Fibroblast of lung (primary cell): ENCODE results near the gene OTUD4. TPM values are rescaled to one million over a fixed set of nuclear protein-coding genes. Genes with fewer than 3 reads are reported as not detected.

ENCODE experiments used
- DNase-seq, 2 donors: peaks; one replicate each; pipeline versions ENCODE4 v3.0.0 to v3.0.0-alpha.2; 2010; ENCODE audit warnings: low read depth in 2 of 2
- H2AFZ ChIP-seq: 2 replicates; pipeline ENCODE4 v1.5.1; 2012; ENCODE audit warnings: low read length, control low read depth, inconsistent platforms
- H3K27ac ChIP-seq: 2 replicates; pipeline ENCODE4 v1.5.1; 2011; ENCODE audit warnings: low read length, control low read depth; ENCODE audit not compliant: insufficient read depth
- H3K27me3 ChIP-seq: 2 replicates; pipeline ENCODE4 v1.5.1; 2011; ENCODE audit warnings: mild to moderate bottlenecking, low read length; ENCODE audit not compliant: control insufficient read depth, insufficient read depth
- H3K36me3 ChIP-seq: 2 replicates; pipeline ENCODE4 v1.5.1; 2011; ENCODE audit warnings: low read length; ENCODE audit not compliant: control insufficient read depth, insufficient read depth
- H3K4me1 ChIP-seq: 2 replicates; pipeline ENCODE4 v1.5.1; 2011; ENCODE audit warnings: low read length; ENCODE audit not compliant: control insufficient read depth, insufficient read depth; ENCODE audit errors: extremely low read depth
- H3K4me2 ChIP-seq: 2 replicates; pipeline ENCODE4 v1.5.1; 2011; ENCODE audit warnings: low read length, control low read depth; ENCODE audit not compliant: insufficient read depth; ENCODE audit errors: extremely low read depth
- H3K4me3 ChIP-seq, 4 experiments: fragments of 200-600 bp in 1 of 4; sonication (generic) in 1 of 4; replicated peaks in 1 of 4; 2 replicates each; pipeline ENCODE4 v1.5.1; 2011 to 2016; ENCODE audit warnings: low read length in 4 of 4, low read depth in 3 of 4, mild to moderate bottlenecking in 3 of 4, control low read depth in 2 of 4, inconsistent platforms in 1 of 4, mixed read lengths in 1 of 4; ENCODE audit not compliant: insufficient read depth in 1 of 4; ENCODE audit errors: control extremely low read depth in 1 of 4
- H3K79me2 ChIP-seq: 2 replicates; pipeline ENCODE4 v1.5.1; 2012; ENCODE audit warnings: mild to moderate bottlenecking, low read length, inconsistent platforms; ENCODE audit not compliant: control insufficient read depth, insufficient read depth
- H3K9ac ChIP-seq: 2 replicates; pipeline ENCODE4 v1.5.1; 2011; ENCODE audit warnings: mild to moderate bottlenecking, low read length, control low read depth; ENCODE audit not compliant: insufficient read depth
- H3K9me3 ChIP-seq: 2 replicates; pipeline ENCODE4 v1.5.1; 2012; ENCODE audit warnings: low read depth, low read length; ENCODE audit not compliant: control insufficient read depth, insufficient read depth
- H4K20me1 ChIP-seq: 2 replicates; pipeline ENCODE4 v1.5.1; 2011; ENCODE audit warnings: low read length; ENCODE audit not compliant: control insufficient read depth, insufficient read depth; ENCODE audit errors: extremely low read depth
- EZH2 ChIP-seq: IDR thresholded peaks from 2 replicates; pipeline ENCODE4 v1.5.1; 2012; ENCODE audit warnings: low read length, control low read depth, mild to moderate bottlenecking; ENCODE audit errors: missing control alignments
- polyA plus RNA-seq, 2 donors: library from polyadenylated mRNA; depleted of rRNA in 1 of 2; stranded (reverse) in 1 of 2; unstranded in 1 of 2; fragments of >200 nt; gene quantifications; 2 replicates each; pipeline ENCODE4 v1.2.1, GENCODE V29; 2011 to 2012; ENCODE audit warnings: missing spikeins in 1 of 2
- total RNA-seq: library from RNA; depleted of rRNA; stranded (reverse); fragments of >200 nt; gene quantifications from 2 replicates; pipeline ENCODE4 v1.2.1, GENCODE V29; 2014
- TF ChIP-seq, protein P1 (sequence below), 2 donors: IDR thresholded peaks in 1 of 2; conservative IDR thresholded peaks in 1 of 2; 1 replicate in 1 of 2; 2 replicates in 1 of 2; pipeline ENCODE4 v1.5.1; 2011 to 2012; ENCODE audit warnings: low read length in 2 of 2, control low read depth in 1 of 2, inconsistent platforms in 1 of 2, low read depth in 1 of 2, mild to moderate bottlenecking in 1 of 2

The OTUD4 gene
- total and polyA plus RNA-seq, 2 donors (not counting 1 experiment from before 2014, with no cell fraction given) = 21.3 to 25.7 TPM

DNA sequence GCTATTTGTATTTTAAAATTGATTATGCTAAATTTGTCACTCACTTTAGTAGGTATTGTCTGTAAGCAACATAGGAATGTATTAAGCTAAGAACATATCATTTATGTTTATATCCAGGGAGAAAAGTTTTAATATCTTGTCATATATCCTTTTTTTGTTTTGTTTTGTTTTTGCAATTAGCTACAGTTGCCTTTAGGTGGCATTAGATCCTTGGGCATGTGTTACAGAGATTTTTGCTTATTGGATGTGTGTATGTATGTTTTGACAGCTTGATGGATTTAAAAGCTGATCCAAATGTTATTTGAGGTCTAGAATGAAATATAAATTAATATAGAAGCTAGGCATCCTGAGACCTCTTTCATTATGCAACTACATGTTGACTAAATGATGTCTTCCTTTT is 36.1 kb upstream of the OTUD4 start:
- H3K9me3 ChIP-seq = no peaks in the 10 kb centered on the region
- no peak overlapping the region for H3K4me3 ChIP-seq
- no peak overlapping the region for H3K27ac ChIP-seq
- DNase-seq = peak; percentile 28 to 65
- H2AFZ ChIP-seq = no peak overlapping the region
- H3K27me3 ChIP-seq = no peaks in the 10 kb centered on the region
- TF ChIP-seq, protein P1, sequence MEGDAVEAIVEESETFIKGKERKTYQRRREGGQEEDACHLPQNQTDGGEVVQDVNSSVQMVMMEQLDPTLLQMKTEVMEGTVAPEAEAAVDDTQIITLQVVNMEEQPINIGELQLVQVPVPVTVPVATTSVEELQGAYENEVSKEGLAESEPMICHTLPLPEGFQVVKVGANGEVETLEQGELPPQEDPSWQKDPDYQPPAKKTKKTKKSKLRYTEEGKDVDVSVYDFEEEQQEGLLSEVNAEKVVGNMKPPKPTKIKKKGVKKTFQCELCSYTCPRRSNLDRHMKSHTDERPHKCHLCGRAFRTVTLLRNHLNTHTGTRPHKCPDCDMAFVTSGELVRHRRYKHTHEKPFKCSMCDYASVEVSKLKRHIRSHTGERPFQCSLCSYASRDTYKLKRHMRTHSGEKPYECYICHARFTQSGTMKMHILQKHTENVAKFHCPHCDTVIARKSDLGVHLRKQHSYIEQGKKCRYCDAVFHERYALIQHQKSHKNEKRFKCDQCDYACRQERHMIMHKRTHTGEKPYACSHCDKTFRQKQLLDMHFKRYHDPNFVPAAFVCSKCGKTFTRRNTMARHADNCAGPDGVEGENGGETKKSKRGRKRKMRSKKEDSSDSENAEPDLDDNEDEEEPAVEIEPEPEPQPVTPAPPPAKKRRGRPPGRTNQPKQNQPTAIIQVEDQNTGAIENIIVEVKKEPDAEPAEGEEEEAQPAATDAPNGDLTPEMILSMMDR (conservative IDR thresholded peaks at IDR 0.05 in 1 of 2, IDR thresholded peaks at IDR 0.05 in 1 of 2; ENCODE audit: low read depth in 1 of 2, low read length in 2 of 2) = peak; percentile 59 to 66
- no peak for TF ChIP-seq EZH2
- H3K36me3 ChIP-seq = no peaks in the 10 kb centered on the region
- no peaks in the 10 kb centered on the region for H3K79me2 ChIP-seq
- H3K4me1 ChIP-seq = no peaks in the 10 kb centered on the region
- no peak overlapping the region for H3K9ac ChIP-seq
- no peaks in the 10 kb centered on the region for H4K20me1 ChIP-seq
- H3K4me2 ChIP-seq = no peak overlapping the region

DNA sequence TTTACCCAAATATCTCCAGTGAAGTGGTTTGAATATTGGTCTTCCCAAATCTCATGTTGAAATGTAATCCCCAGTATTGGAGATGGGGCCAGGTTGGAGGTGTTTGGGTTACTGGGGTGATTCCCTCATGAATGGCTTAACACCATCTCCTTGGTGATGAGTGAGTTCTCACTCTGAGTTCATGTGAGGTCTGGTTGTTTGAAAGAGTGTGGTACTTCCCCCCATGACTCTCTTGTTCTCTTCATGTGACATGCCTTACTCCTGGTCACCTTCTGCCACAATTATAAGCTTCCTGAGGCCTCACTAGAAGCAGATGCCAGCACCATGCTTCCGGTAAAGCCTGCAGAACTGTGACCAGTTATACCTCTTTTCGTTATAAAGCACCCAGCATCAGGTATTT is 32.9 kb upstream of the OTUD4 start:
- Histone ChIP-seq H2AFZ (no peak overlapping the region), H3K27ac (no peak overlapping the region), H3K9ac (no peak overlapping the region), H3K4me1 (no peaks in the 10 kb centered on the region), H3K4me2 (no peak overlapping the region), H3K36me3 (no peaks in the 10 kb centered on the region), H3K27me3 (no peaks in the 10 kb centered on the region), H3K9me3 (no peaks in the 10 kb centered on the region), H3K4me3 (no peak overlapping the region), H3K79me2 (no peaks in the 10 kb centered on the region), H4K20me1 (no peaks in the 10 kb centered on the region)
- DNase-seq = no peak
- TF ChIP-seq, protein P1 (conservative IDR thresholded peaks at IDR 0.05 in 1 of 2, IDR thresholded peaks at IDR 0.05 in 1 of 2; ENCODE audit: low read depth in 1 of 2, low read length in 2 of 2) = no peak
- no peak for TF ChIP-seq EZH2

DNA sequence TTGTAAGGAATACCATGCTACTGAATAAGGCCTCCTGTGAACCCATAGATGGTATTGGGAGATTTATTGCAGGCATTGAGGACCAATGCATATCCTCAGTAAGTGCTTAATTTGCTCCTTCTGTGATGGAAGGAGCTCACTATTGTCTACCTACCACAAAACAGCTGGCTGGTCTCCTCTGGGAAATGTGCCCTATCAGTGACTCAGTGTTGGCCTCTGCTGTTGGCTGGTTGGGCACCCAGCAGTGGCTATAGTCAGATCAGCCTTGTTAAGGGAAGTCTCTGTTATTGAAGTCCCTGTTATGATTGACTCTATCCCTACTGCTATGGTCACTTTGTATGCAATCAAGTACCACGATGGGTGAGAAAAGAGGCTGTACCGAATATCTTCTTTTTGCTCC is 27.5 kb upstream of the OTUD4 start:
- no peak overlapping the region for H2AFZ ChIP-seq
- TF ChIP-seq, protein P1 (conservative IDR thresholded peaks at IDR 0.05 in 1 of 2, IDR thresholded peaks at IDR 0.05 in 1 of 2; ENCODE audit: low read depth in 1 of 2, low read length in 2 of 2) = no peak
- no peak for TF ChIP-seq EZH2
- H3K4me2 ChIP-seq = no peak overlapping the region
- H4K20me1 ChIP-seq = no peaks in the 10 kb centered on the region
- H3K4me3 ChIP-seq = no peak overlapping the region
- H3K27me3 ChIP-seq = no peaks in the 10 kb centered on the region
- no peaks in the 10 kb centered on the region for H3K36me3 ChIP-seq
- H3K27ac ChIP-seq = no peak overlapping the region
- H3K9me3 ChIP-seq = no peaks in the 10 kb centered on the region
- no peak for DNase-seq
- H3K4me1 ChIP-seq = no peaks in the 10 kb centered on the region
- no peaks in the 10 kb centered on the region for H3K79me2 ChIP-seq
- no peak overlapping the region for H3K9ac ChIP-seq
